SK-N-SH (cell line): ENCODE data around the gene OR1E2. TPM values are rescaled to one million over a fixed set of nuclear protein-coding genes. Genes with fewer than 3 reads are reported as not detected.
"Not testable (repeated sequence)": the region's sequence is repeated elsewhere in the genome, so short reads cannot be mapped to it uniquely, and the experiment has no call there.

Experiments
- CTCF ChIA-PET: fragments of 300-600, 350-600 bp; formaldehyde crosslinking; extraction: SDS; loops from one replicate; lab custom pipeline; 2021; lab: Yijun Ruan, JAX
- POLR2A ChIA-PET: fragments of 350-600 bp; sonication (Branson Sonifier 250); formaldehyde crosslinking; extraction: SDS; loops from one replicate; lab custom pipeline; 2020; ENCODE audit warnings: antibody characterized with exemption, inconsistent platforms; lab: Yijun Ruan, JAX
- DNase-seq: peaks from one replicate; pipeline ENCODE4 v3.0.0; 2012
- H2AFZ ChIP-seq: fragments of 200-600 bp; sonication (generic); 2 replicates; pipeline ENCODE4 v1.8.1; 2016; ENCODE audit warnings: antibody characterized with exemption, mild to moderate bottlenecking, low read depth
- H3F3A ChIP-seq: fragments of 200-600 bp; sonication (generic); replicated peaks from 2 replicates; pipeline ENCODE3; 2016; ENCODE audit warnings: antibody characterized with exemption, mild to moderate bottlenecking; ENCODE audit not compliant: insufficient read depth
- H3K27ac ChIP-seq, 2 experiments: fragments of 200-500 bp in 1 of 2; fragments of 200-600 bp in 1 of 2; sonication (Bioruptor generic) in 1 of 2; sonication (generic), shearing (Covaris generic) in 1 of 2; 2 replicates each; pipeline versions ENCODE4 v1.5.1 to v1.6.1; 2014 to 2016; ENCODE audit warnings: low read depth in 2 of 2, inconsistent platforms in 1 of 2, low read length in 1 of 2, mild to moderate bottlenecking in 1 of 2, mixed read lengths in 1 of 2
- H3K27me3 ChIP-seq: fragments of 200-600 bp; sonication (generic), shearing (Covaris generic); 2 replicates; pipeline ENCODE4 v1.6.1; 2016; ENCODE audit warnings: mixed run types; ENCODE audit not compliant: insufficient read depth
- H3K36me3 ChIP-seq, 2 experiments: fragments of 200-500 bp in 1 of 2; fragments of 200-600 bp in 1 of 2; sonication (Bioruptor generic) in 1 of 2; sonication (generic) in 1 of 2; replicated peaks in 1 of 2; 2 replicates each; pipeline versions ENCODE3 to v1.5.1; 2014 to 2016; ENCODE audit warnings: low read length in 1 of 2, mild to moderate bottlenecking in 1 of 2; ENCODE audit not compliant: insufficient read depth in 2 of 2, control insufficient read depth in 1 of 2
- H3K4me1 ChIP-seq, 2 experiments: fragments of 200-500 bp in 1 of 2; fragments of 200-600 bp in 1 of 2; sonication (Bioruptor generic) in 1 of 2; sonication (generic), shearing (Covaris generic) in 1 of 2; 2 replicates each; pipeline versions ENCODE4 v1.5.1 to v1.6.1; 2014 to 2016; ENCODE audit warnings: low read depth in 1 of 2, low read length in 1 of 2, mixed run types in 1 of 2; ENCODE audit not compliant: insufficient read depth in 2 of 2, control insufficient read depth in 1 of 2
- H3K4me2 ChIP-seq: fragments of 200-600 bp; sonication (generic), shearing (Covaris generic); 2 replicates; pipeline ENCODE4 v1.6.1; 2017; ENCODE audit warnings: mixed run types
- H3K4me3 ChIP-seq, 2 experiments: fragments of 200-500 bp in 1 of 2; fragments of 200-600 bp in 1 of 2; sonication (Bioruptor generic) in 1 of 2; sonication (generic), shearing (Covaris generic) in 1 of 2; 2 replicates each; pipeline versions ENCODE4 v1.5.1 to v1.8.1; 2014 to 2016; ENCODE audit warnings: low read depth in 2 of 2, inconsistent platforms in 1 of 2, low read length in 1 of 2, mild to moderate bottlenecking in 1 of 2, mixed read lengths in 1 of 2, moderate library complexity in 1 of 2
- H3K79me2 ChIP-seq: fragments of 200-600 bp; sonication (generic); 2 replicates; pipeline ENCODE4 v1.8.1; 2017; ENCODE audit warnings: mild to moderate bottlenecking; ENCODE audit not compliant: insufficient read depth
- H3K9ac ChIP-seq: fragments of 200-600 bp; sonication (generic); 2 replicates; pipeline ENCODE4 v1.6.1; 2017; ENCODE audit warnings: mixed run types
- H3K9me2 ChIP-seq: fragments of 200-600 bp; sonication (generic); 2 replicates; pipeline ENCODE4 v1.6.1; 2017; ENCODE audit warnings: mixed run types
- H3K9me3 ChIP-seq: fragments of 200-600 bp; sonication (generic); 2 replicates; pipeline ENCODE4 v1.6.1; 2017; ENCODE audit warnings: mixed run types, mild to moderate bottlenecking, moderate library complexity
- H4K20me1 ChIP-seq: fragments of 200-600 bp; sonication (generic); 2 replicates; pipeline ENCODE4 v1.6.1; 2017; ENCODE audit warnings: mild to moderate bottlenecking, mixed run types; ENCODE audit not compliant: insufficient read depth
- ELF1 ChIP-seq: IDR thresholded peaks from 2 replicates; pipeline ENCODE4 v1.4.0; 2012
- EP300 ChIP-seq, 2 experiments: IDR thresholded peaks; 2 replicates each; pipeline versions ENCODE4 v1.4.0 to v1.6.1; 2012; ENCODE audit warnings: borderline replicate concordance in 1 of 2, low read depth in 1 of 2, low read length in 1 of 2
- EZH2phosphoT487 ChIP-seq: fragments of 200-600 bp; sonication (generic); IDR thresholded peaks from 2 replicates; pipeline ENCODE4 v1.6.1; 2017; ENCODE audit warnings: low read depth, mixed run types, mild to moderate bottlenecking, antibody characterized with exemption, moderate library complexity, borderline replicate concordance
- FOSL2 ChIP-seq: IDR thresholded peaks from 2 replicates; pipeline ENCODE4 v1.4.0; 2012; ENCODE audit warnings: low read depth, mild to moderate bottlenecking, moderate library complexity, borderline replicate concordance
- FOXM1 ChIP-seq: IDR thresholded peaks from 2 replicates; pipeline ENCODE4 v1.4.0; 2012; ENCODE audit warnings: low read depth, mild to moderate bottlenecking
- MEF2A ChIP-seq: IDR thresholded peaks from 2 replicates; pipeline ENCODE4 v1.4.0; 2012; ENCODE audit warnings: low read depth, borderline replicate concordance
- NFIC ChIP-seq: IDR thresholded peaks from 2 replicates; pipeline ENCODE4 v1.4.0; 2012; ENCODE audit warnings: borderline replicate concordance
- POLR2AphosphoS5 ChIP-seq: IDR thresholded peaks from 2 replicates; pipeline ENCODE4 v1.6.1; 2012; ENCODE audit warnings: low read depth, low read length
- RFX5 ChIP-seq: IDR thresholded peaks from 2 replicates; pipeline ENCODE4 v1.6.1; 2012; ENCODE audit warnings: mild to moderate bottlenecking, improper control_type of control experiment, low read length
- RXRA ChIP-seq: IDR thresholded peaks from 2 replicates; pipeline ENCODE4 v1.4.0; 2012; ENCODE audit warnings: low read depth, mild to moderate bottlenecking, borderline replicate concordance
- SIN3A ChIP-seq: IDR thresholded peaks from 2 replicates; pipeline ENCODE4 v1.6.1; 2012; ENCODE audit warnings: low read depth, mild to moderate bottlenecking, low read length, moderate library complexity, borderline replicate concordance
- TCF12 ChIP-seq: IDR thresholded peaks from 2 replicates; pipeline ENCODE4 v1.4.0; 2012
- TEAD4 ChIP-seq: IDR thresholded peaks from 2 replicates; pipeline ENCODE4 v1.4.0; 2012; ENCODE audit warnings: mild to moderate bottlenecking, borderline replicate concordance; ENCODE audit not compliant: insufficient read depth
- WGBS: methylation state at CpG from one replicate; pipeline ENCODE4 v1.1.6; 2017; ENCODE audit warnings: low lambda C conversion rate; 5-methylcytosine and 5-hydroxymethylcytosine counted together
- polyA plus RNA-seq, 3 experiments: library from polyadenylated mRNA; depleted of rRNA; stranded (reverse); fragments of >200 nt; gene quantifications; 2 replicates each; pipeline ENCODE4 v1.2.3, GENCODE V29; 2012
- TF ChIP-seq, protein P1 (sequence below): fragments of 200-600 bp; sonication (generic); IDR thresholded peaks from 2 replicates; pipeline ENCODE4 v1.6.1; 2017; ENCODE audit warnings: antibody characterized with exemption, mild to moderate bottlenecking, moderate library complexity
- TF ChIP-seq, protein P2 (sequence below): IDR thresholded peaks from 2 replicates; pipeline ENCODE4 v1.4.0; 2012; ENCODE audit warnings: low read depth, borderline replicate concordance
- TF ChIP-seq, protein P3 (sequence below): IDR thresholded peaks from 2 replicates; pipeline ENCODE4; 2012

OR1E2 gene
- polyA plus RNA-seq, 1 of the 3 experiments (the other 2 are of a cell fraction), result not detected

DNA sequence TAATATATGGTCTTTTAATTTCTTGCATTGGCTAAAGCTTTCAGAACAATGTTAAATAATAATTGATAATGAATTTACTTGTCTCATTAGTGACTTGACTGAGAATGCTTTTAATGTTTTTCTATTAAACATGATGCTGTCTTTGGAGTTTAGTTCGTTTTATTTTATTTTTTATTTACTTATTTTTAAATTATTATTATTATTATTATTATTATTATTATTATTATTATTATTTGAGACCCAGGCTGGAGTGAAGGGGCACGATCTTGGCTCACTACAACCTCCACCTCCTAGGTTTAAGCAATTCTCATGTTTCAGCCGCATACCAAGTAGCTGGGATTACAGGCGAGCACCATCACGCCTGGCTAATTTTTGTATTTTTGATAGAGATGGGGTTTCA is 18.0 kb downstream of the OR1E2 start:
- no peaks in the 10 kb centered on the region for H3K79me2 ChIP-seq
- no peak for TF ChIP-seq MEF2A
- TF ChIP-seq SIN3A, result no peak
- no peak for TF ChIP-seq ELF1
- no peak for TF ChIP-seq EP300 (IDR thresholded peaks at IDR 0.05; ENCODE audit: borderline replicate concordance in 1 of 2, low read depth in 1 of 2, low read length in 1 of 2)
- TF ChIP-seq RFX5, result no peak
- no peak for TF ChIP-seq FOXM1
- no peak for TF ChIP-seq NFIC
- TF ChIP-seq RXRA, result no peak
- no peak for TF ChIP-seq TEAD4
- TF ChIP-seq POLR2AphosphoS5, result no peak
- H2AFZ ChIP-seq, result no peak overlapping the region
- no peak for DNase-seq
- H4K20me1 ChIP-seq, result no peaks in the 10 kb centered on the region
- no peaks in the 10 kb centered on the region for H3K36me3 ChIP-seq
- H3K9ac ChIP-seq, result no peak overlapping the region
- H3K4me2 ChIP-seq, result no peak overlapping the region
- CTCF ChIA-PET, result no interaction called here
- no peaks in the 10 kb centered on the region for H3K4me1 ChIP-seq
- no peaks in the 10 kb centered on the region for H3F3A ChIP-seq
- POLR2A ChIA-PET, result no interaction called here
- no peaks in the 10 kb centered on the region for H3K9me3 ChIP-seq
- no peaks in the 10 kb centered on the region for H3K9me2 ChIP-seq
- no peaks in the 10 kb centered on the region; the same call in 1 of the 2 replicates for H3K27me3 ChIP-seq
- no peak overlapping the region for H3K4me3 ChIP-seq
- 16% methylated on average over 5 of the region's 5 CpGs for WGBS
- no peak overlapping the region for H3K27ac ChIP-seq

DNA sequence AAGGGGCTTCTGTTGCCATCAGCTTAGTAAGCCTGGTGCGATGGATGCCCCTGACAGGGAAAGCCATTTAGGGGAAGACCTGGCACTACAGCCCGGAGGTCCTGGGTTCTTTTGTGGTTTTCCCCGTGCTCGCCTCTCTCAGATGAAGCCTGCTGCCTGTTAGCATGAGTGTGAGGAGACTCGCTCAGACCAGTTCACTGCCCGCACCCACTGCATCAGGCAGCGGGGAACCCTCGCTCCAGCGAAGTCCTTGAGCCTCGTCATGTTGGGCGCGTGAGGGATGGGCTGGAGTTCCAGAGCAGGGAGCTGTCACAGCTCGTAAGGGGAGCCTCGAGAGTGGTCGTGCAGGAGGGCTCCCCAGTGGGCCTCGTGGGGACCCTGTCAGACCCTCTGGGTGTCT is 21.4 kb downstream of the OR1E2 start:
- POLR2A ChIA-PET, H3K27me3 ChIP-seq, H3K9me2 ChIP-seq, H3K4me2 ChIP-seq, H3K4me1 ChIP-seq, H2AFZ ChIP-seq, H3K4me3 ChIP-seq, CTCF ChIA-PET, H3K9me3 ChIP-seq, H4K20me1 ChIP-seq, H3K36me3 ChIP-seq, DNase-seq, H3K27ac ChIP-seq, H3K9ac ChIP-seq, H3K79me2 ChIP-seq, H3F3A ChIP-seq: not testable (repeated sequence)
- WGBS, result no CpG with 5 or more reads among the region's 16 CpGs

DNA sequence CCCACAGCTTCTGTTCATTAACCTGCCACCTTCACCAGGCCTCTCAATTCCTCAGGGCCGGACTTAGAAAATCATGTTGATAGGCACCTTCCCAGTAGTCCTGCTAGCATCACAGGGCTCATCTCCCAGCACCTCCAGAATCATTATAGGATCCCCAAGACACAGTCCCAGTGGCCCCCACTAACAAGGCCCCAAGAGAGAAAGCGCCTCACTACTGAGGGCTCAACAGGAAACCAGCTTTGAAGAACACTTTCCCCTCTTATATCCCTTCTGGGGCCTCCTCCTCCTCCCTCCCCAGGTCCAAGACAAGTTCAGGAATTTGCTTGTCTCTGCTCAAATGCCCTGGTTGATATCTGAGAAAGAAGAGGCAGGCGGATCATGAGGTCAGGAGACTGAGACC is 22.6 kb downstream of the OR1E2 start, which contains the start of gene OR3A3:
Gene OR3A3 (plus strand): TSS at position 301 of the 400 bp plus-strand sequence.
- Histone ChIP-seq H3K9me2 (no peaks in the 10 kb centered on the region), H3F3A (no peaks in the 10 kb centered on the region), H3K9me3 (no peaks in the 10 kb centered on the region), H3K79me2 (no peaks in the 10 kb centered on the region), H4K20me1 (no peaks in the 10 kb centered on the region), H2AFZ (no peak within 1 kb of the TSS), H3K4me3 (no peak within 1 kb of the TSS), H3K27ac (no peak within 1 kb of the TSS), H3K27me3 (no peaks in the 10 kb centered on the region; the same call in 1 of the 2 replicates), H3K9ac (no peak within 1 kb of the TSS), H3K4me1 (no peaks in the 10 kb centered on the region), H3K4me2 (no peak within 1 kb of the TSS), H3K36me3 (no peaks in the 10 kb centered on the region)
- ChIA-PET CTCF (no interaction called here), POLR2A (no interaction called here)
- DNase-seq, result no peak
- 7% methylated on average over 3 of the region's 3 CpGs for WGBS
- TF ChIP-seq MEF2A (no peak), FOSL2 (no peak), TCF12 (no peak), NFIC (no peak), TEAD4 (no peak), EZH2phosphoT487 (no peak)
- TF ChIP-seq, protein P1, sequence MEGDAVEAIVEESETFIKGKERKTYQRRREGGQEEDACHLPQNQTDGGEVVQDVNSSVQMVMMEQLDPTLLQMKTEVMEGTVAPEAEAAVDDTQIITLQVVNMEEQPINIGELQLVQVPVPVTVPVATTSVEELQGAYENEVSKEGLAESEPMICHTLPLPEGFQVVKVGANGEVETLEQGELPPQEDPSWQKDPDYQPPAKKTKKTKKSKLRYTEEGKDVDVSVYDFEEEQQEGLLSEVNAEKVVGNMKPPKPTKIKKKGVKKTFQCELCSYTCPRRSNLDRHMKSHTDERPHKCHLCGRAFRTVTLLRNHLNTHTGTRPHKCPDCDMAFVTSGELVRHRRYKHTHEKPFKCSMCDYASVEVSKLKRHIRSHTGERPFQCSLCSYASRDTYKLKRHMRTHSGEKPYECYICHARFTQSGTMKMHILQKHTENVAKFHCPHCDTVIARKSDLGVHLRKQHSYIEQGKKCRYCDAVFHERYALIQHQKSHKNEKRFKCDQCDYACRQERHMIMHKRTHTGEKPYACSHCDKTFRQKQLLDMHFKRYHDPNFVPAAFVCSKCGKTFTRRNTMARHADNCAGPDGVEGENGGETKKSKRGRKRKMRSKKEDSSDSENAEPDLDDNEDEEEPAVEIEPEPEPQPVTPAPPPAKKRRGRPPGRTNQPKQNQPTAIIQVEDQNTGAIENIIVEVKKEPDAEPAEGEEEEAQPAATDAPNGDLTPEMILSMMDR, result no peak
- TF ChIP-seq, protein P2, sequence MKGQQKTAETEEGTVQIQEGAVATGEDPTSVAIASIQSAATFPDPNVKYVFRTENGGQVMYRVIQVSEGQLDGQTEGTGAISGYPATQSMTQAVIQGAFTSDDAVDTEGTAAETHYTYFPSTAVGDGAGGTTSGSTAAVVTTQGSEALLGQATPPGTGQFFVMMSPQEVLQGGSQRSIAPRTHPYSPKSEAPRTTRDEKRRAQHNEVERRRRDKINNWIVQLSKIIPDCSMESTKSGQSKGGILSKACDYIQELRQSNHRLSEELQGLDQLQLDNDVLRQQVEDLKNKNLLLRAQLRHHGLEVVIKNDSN, result no peak
- TF ChIP-seq, protein P3, sequence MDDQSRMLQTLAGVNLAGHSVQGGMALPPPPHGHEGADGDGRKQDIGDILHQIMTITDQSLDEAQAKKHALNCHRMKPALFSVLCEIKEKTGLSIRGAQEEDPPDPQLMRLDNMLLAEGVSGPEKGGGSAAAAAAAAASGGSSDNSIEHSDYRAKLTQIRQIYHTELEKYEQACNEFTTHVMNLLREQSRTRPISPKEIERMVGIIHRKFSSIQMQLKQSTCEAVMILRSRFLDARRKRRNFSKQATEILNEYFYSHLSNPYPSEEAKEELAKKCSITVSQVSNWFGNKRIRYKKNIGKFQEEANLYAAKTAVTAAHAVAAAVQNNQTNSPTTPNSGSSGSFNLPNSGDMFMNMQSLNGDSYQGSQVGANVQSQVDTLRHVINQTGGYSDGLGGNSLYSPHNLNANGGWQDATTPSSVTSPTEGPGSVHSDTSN, result no peak
